WTC11 (cell line): ENCODE results near the gene C1QL1. TPM values are rescaled to one million over a fixed set of nuclear protein-coding genes. Genes with fewer than 3 reads are reported as not detected.

Experiments
- ATAC-seq: fragments of 200-7000 bp; cut with Tn5 transposase; 2 replicates; pipeline ENCODE4 v1.10.0; 2021; ENCODE audit warnings: mild to moderate bottlenecking, moderate library complexity
- CTCF ChIA-PET: fragments of 300-600 bp; sonication (Branson Sonifier 250); formaldehyde crosslinking; loops from one replicate; lab custom pipeline; 2021; ENCODE audit warnings: antibody characterized with exemption; lab: Charles Lee
- POLR2A ChIA-PET: fragments of 350-600 bp; sonication (Branson Sonifier 250); formaldehyde crosslinking; loops from one replicate; lab custom pipeline; 2021; ENCODE audit warnings: antibody characterized with exemption; lab: Charles Lee
- DNase-seq: peaks from one replicate; pipeline ENCODE4 v3.0.0; 2021; ENCODE audit warnings: low spot score
- H3K27ac Mint-ChIP-seq: 2 replicates; pipeline ENCODE4 v1.8.0; 2021; ENCODE audit warnings: mixed read lengths
- H3K27me3 Mint-ChIP-seq: 2 replicates; pipeline ENCODE4 v1.8.0; 2021; ENCODE audit warnings: low read depth, mild to moderate bottlenecking, moderate library complexity, mixed read lengths
- H3K36me3 Mint-ChIP-seq: 2 replicates; pipeline ENCODE4 v1.8.0; 2021; ENCODE audit warnings: mixed read lengths
- H3K4me1 Mint-ChIP-seq: 2 replicates; pipeline ENCODE4 v1.8.0; 2022; ENCODE audit warnings: mixed read lengths
- H3K4me3 Mint-ChIP-seq: 2 replicates; pipeline ENCODE4 v1.8.0; 2021; ENCODE audit warnings: mild to moderate bottlenecking, moderate library complexity, mixed read lengths
- H3K9me3 Mint-ChIP-seq: 2 replicates; pipeline ENCODE4 v1.8.0; 2021; ENCODE audit warnings: mixed read lengths
- AR ChIP-seq: fragments of 250-450 bp; sonication (Bioruptor Pico); IDR thresholded peaks from 2 replicates; pipeline ENCODE4 v1.9.0; 2021; ENCODE audit warnings: mild to moderate bottlenecking
- ATF3 ChIP-seq: sonication (generic); formaldehyde crosslinking; conservative IDR thresholded peaks from 2 replicates; pipeline ENCODE4 v1.8.1; 2022; ENCODE audit warnings: mild to moderate bottlenecking, missing genetic modification reagents
- CBFB ChIP-seq: sonication (generic); formaldehyde crosslinking; IDR thresholded peaks from 2 replicates; pipeline ENCODE4 v1.8.1; 2022; ENCODE audit warnings: mild to moderate bottlenecking, low read depth, missing genetic modification reagents
- CREB1 ChIP-seq: sonication (generic); formaldehyde crosslinking; IDR thresholded peaks from 2 replicates; pipeline ENCODE4 v1.8.0; 2023; ENCODE audit warnings: mild to moderate bottlenecking, missing genetic modification reagents
- E2F5 ChIP-seq: sonication (generic); formaldehyde crosslinking; IDR thresholded peaks from 2 replicates; pipeline ENCODE4 v1.8.1; 2022; ENCODE audit warnings: mild to moderate bottlenecking, moderate library complexity, missing genetic modification reagents
- EMX1 ChIP-seq: fragments of 250-450 bp; sonication (Bioruptor Pico); IDR thresholded peaks from 2 replicates; pipeline ENCODE4 v1.8.0; 2021; ENCODE audit warnings: mild to moderate bottlenecking
- FOXK1 ChIP-seq: sonication (generic); formaldehyde crosslinking; IDR thresholded peaks from 2 replicates; pipeline ENCODE4 v1.8.0; 2022; ENCODE audit warnings: mild to moderate bottlenecking, moderate library complexity, missing genetic modification reagents
- HMGXB4 ChIP-seq: sonication (generic); formaldehyde crosslinking; IDR thresholded peaks from 2 replicates; pipeline ENCODE4 v1.8.1; 2023; ENCODE audit warnings: mild to moderate bottlenecking, moderate library complexity, missing genetic modification reagents
- JAZF1 ChIP-seq: fragments of 250-450 bp; sonication (Bioruptor Pico); IDR thresholded peaks from 2 replicates; pipeline ENCODE4 v1.9.0; 2021; ENCODE audit warnings: moderate library complexity, mild to moderate bottlenecking, inconsistent platforms
- MXD4 ChIP-seq: fragments of 250-450 bp; sonication (Bioruptor Pico); IDR thresholded peaks from 2 replicates; pipeline ENCODE4 v1.8.0; 2021; ENCODE audit warnings: mild to moderate bottlenecking, moderate library complexity, borderline replicate concordance
- NFE2L1 ChIP-seq: sonication (generic); formaldehyde crosslinking; IDR thresholded peaks from 2 replicates; pipeline ENCODE4 v1.8.1; 2023; ENCODE audit warnings: missing genetic modification reagents
- NFYB ChIP-seq: sonication (generic); formaldehyde crosslinking; conservative IDR thresholded peaks from 2 replicates; pipeline ENCODE4 v1.8.0; 2022; ENCODE audit warnings: low read depth, missing genetic modification reagents
- NR1H2 ChIP-seq: sonication (generic); formaldehyde crosslinking; IDR thresholded peaks from 2 replicates; pipeline ENCODE4 v1.9.0; 2021; ENCODE audit warnings: mild to moderate bottlenecking, moderate library complexity, missing genetic modification reagents
- RELA ChIP-seq: sonication (generic); formaldehyde crosslinking; IDR thresholded peaks from 2 replicates; pipeline ENCODE4 v1.8.1; 2022; ENCODE audit warnings: missing genetic modification reagents, mild to moderate bottlenecking, borderline replicate concordance
- RORB ChIP-seq: fragments of 250-450 bp; sonication (Bioruptor Pico); IDR thresholded peaks from 2 replicates; pipeline ENCODE4 v1.9.0; 2021; ENCODE audit warnings: mild to moderate bottlenecking
- SP1 ChIP-seq: sonication (generic); formaldehyde crosslinking; conservative IDR thresholded peaks from 2 replicates; pipeline ENCODE4 v1.8.1; 2022; ENCODE audit warnings: missing genetic modification reagents
- TEAD1 ChIP-seq: sonication (generic); formaldehyde crosslinking; IDR thresholded peaks from 2 replicates; pipeline ENCODE4 v1.8.0; 2022; ENCODE audit warnings: mild to moderate bottlenecking, missing genetic modification reagents
- USF2 ChIP-seq: sonication (generic); formaldehyde crosslinking; IDR thresholded peaks from 2 replicates; pipeline ENCODE4 v1.8.1; 2023; ENCODE audit warnings: mild to moderate bottlenecking, missing genetic modification reagents, moderate library complexity
- ZNF219 ChIP-seq: sonication (generic); formaldehyde crosslinking; IDR thresholded peaks from 2 replicates; pipeline ENCODE4 v1.8.0; 2023; ENCODE audit warnings: missing genetic modification reagents, mild to moderate bottlenecking, borderline replicate concordance
- ZNF232 ChIP-seq: sonication (generic); formaldehyde crosslinking; IDR thresholded peaks from 2 replicates; pipeline ENCODE4 v1.8.0; 2022; ENCODE audit warnings: mild to moderate bottlenecking, missing genetic modification reagents
- ZNF263 ChIP-seq: sonication (generic); formaldehyde crosslinking; IDR thresholded peaks from 2 replicates; pipeline ENCODE4 v1.8.1; 2022; ENCODE audit warnings: low read depth, mild to moderate bottlenecking, moderate library complexity, missing genetic modification reagents
- ZNF281 ChIP-seq: sonication (generic); formaldehyde crosslinking; IDR thresholded peaks from 2 replicates; pipeline ENCODE4 v1.8.0; 2023; ENCODE audit warnings: mild to moderate bottlenecking, missing genetic modification reagents
- ZNF317 ChIP-seq: sonication (generic); formaldehyde crosslinking; IDR thresholded peaks from 2 replicates; pipeline ENCODE4 v1.8.1; 2023; ENCODE audit warnings: low read depth, mild to moderate bottlenecking, moderate library complexity, missing genetic modification reagents, borderline replicate concordance
- ZNF396 ChIP-seq: fragments of 250-450 bp; sonication (Bioruptor Pico); IDR thresholded peaks from 2 replicates; pipeline ENCODE4 v1.8.0; 2021; ENCODE audit warnings: mild to moderate bottlenecking, moderate library complexity, borderline replicate concordance
- total RNA-seq: library from RNA; stranded (reverse); gene quantifications from 3 replicates; pipeline ENCODE4 v1.2.3, GENCODE V29; 2021

C1QL1 gene
- total RNA-seq, 1 experiment from 2014 or later: 13.4 TPM

- TF ChIP-seq ZNF396 (CRISPR knock-in tag) (no peak), CBFB (CRISPR knock-in tag) (no peak), ZNF219 (CRISPR knock-in tag) (no peak), NFYB (CRISPR knock-in tag) (no peak), ZNF232 (CRISPR knock-in tag) (no peak), ZNF317 (CRISPR knock-in tag) (no peak), JAZF1 (CRISPR knock-in tag) (no peak), E2F5 (no peak), ZNF263 (CRISPR knock-in tag) (no peak), RORB (no peak)
Measured at GRCh38 chr17:44940768-44941167, 27.3 kb downstream of the C1QL1 start (continued).

GRCh38 chr17:44940317-44940716 is 27.8 kb downstream of the C1QL1 start:
- DNase-seq: no peak
- TF ChIP-seq RELA (no peak), USF2 (no peak)
- TF ChIP-seq, all 79 proteins: peak for 0
- Mint-ChIP-seq H3K4me3 (no peak overlapping the region), H3K36me3 (peaks cover 47% of the 10 kb centered on the region), H3K9me3 (no peaks in the 10 kb centered on the region), H3K4me1 (peaks cover 13% of the 10 kb centered on the region), H3K27ac (peak overlapping the region; percentile 71), H3K27me3 (no peaks in the 10 kb centered on the region)
- ChIA-PET POLR2A (interaction anchor here (0.7 kb wide), 1 partner anchor 39 kb away, joined by 3 read pairs; no protein-coding TSS in a partner anchor), CTCF (interaction anchor here (0.7 to 2.9 kb wide), 3 partner anchors 20 to 81 kb away, joined by 4 to 13 read pairs (median 9); partner anchors contain the start of gene C1QL1)
- no peak for ATAC-seq

GRCh38 chr17:44935116-44935515 is 33.0 kb downstream of the C1QL1 start:
- H3K27me3 Mint-ChIP-seq: no peaks in the 10 kb centered on the region
- ATAC-seq (no peak), DNase-seq (no peak)
- ChIA-PET CTCF (interaction anchor here (1.0 to 1.1 kb wide), 2 partner anchors 15 to 24 kb away, joined by 3 to 4 read pairs; no protein-coding TSS in a partner anchor), POLR2A (no interaction called here)
- H3K36me3 Mint-ChIP-seq: peaks cover 55% of the 10 kb centered on the region
- H3K4me1 Mint-ChIP-seq: no peaks in the 10 kb centered on the region
- no peaks in the 10 kb centered on the region for H3K9me3 Mint-ChIP-seq
- TF ChIP-seq NR1H2 (CRISPR knock-in tag) (no peak), SP1 (CRISPR knock-in tag) (no peak), CREB1 (CRISPR knock-in tag) (no peak), AR (no peak), ZNF281 (CRISPR knock-in tag) (no peak), HMGXB4 (no peak), FOXK1 (CRISPR knock-in tag) (no peak), ZNF317 (CRISPR knock-in tag) (no peak), ATF3 (CRISPR knock-in tag) (no peak), MXD4 (CRISPR knock-in tag) (no peak), ZNF232 (CRISPR knock-in tag) (no peak), NFE2L1 (CRISPR knock-in tag) (no peak), TEAD1 (CRISPR knock-in tag) (no peak), E2F5 (no peak), ZNF219 (CRISPR knock-in tag) (no peak), EMX1 (no peak)
- H3K4me3 Mint-ChIP-seq: no peak overlapping the region
- no peak overlapping the region for H3K27ac Mint-ChIP-seq
